ENCODE results near the gene CXCL9.

CXCL9 gene

DNA sequence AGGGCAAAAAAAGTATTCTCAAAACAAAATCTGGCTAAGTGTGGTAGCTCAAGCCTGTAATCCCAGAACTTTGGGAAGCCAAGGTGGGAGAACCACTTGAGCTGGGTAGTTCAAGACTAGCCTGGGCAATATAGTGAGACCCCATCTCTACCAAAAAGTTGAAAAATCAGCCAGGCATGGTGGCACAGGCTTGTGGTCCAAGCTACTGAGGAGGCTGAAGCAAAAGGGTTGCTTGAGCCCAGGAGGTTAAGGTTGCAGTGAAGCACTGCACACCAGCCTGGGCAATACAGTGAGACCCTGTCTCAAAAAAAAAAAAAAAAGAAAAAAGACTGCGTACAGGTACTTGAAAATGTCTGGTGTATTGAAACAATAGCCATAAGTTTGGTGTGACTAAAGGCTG is 14.8 kb downstream of the CXCL9 start:
- Histone ChIP-seq H3K9ac (ENCODE audit: low read length) (no peak overlapping the region), H3K36me3 (ENCODE audit: insufficient read depth, low read length) (0 out of 2 replicates have a peak, but pooled peaks cover 8% of the 10 kb centered on the region), H3K4me1 (ENCODE audit: insufficient read depth, low read length, severe bottlenecking) (peaks cover 15% of the 10 kb centered on the region), H3K4me2 (ENCODE audit: low read length) (no peak overlapping the region), H3K9me2 (ENCODE audit: low read depth, low read length) (no peaks in the 10 kb centered on the region), H2AFZ (ENCODE audit: low read length) (no peak overlapping the region), H3K27ac (ENCODE audit: low read depth, low read length, poor library complexity, severe bottlenecking) (no peak overlapping the region), H3K9me3 (ENCODE audit: low read length) (no peaks in the 10 kb centered on the region), H3F3A (ENCODE audit: insufficient read depth, low read length) (no peaks in the 10 kb centered on the region), H3K27me3 (ENCODE audit: insufficient read depth, low read length) (no peaks in the 10 kb centered on the region), H3K79me2 (ENCODE audit: insufficient read depth, low read length) (peaks cover 31% of the 10 kb centered on the region), H3K4me3 (ENCODE audit: low read depth, low read length, poor library complexity, severe bottlenecking) (no peak overlapping the region), H4K20me1 (ENCODE audit: insufficient read depth, low read length) (no peaks in the 10 kb centered on the region)
- TF ChIP-seq EZH2 (IDR thresholded peaks at IDR 0.05; ENCODE audit: borderline replicate concordance, low read length) (no peak), CTCF (IDR thresholded peaks at IDR 0.05; ENCODE audit: low read length) (no peak)

GRCh38 chr4:75989846-75990528 is 17.3 kb downstream of the CXCL9 start:
- H3K27ac ChIP-seq (ENCODE audit: low read depth, low read length, poor library complexity, severe bottlenecking), result no peak overlapping the region
- H4K20me1 ChIP-seq (ENCODE audit: insufficient read depth, low read length), result no peaks in the 10 kb centered on the region
- no peak for TF ChIP-seq EZH2 (IDR thresholded peaks at IDR 0.05; ENCODE audit: borderline replicate concordance, low read length)
- no peak for TF ChIP-seq CTCF (IDR thresholded peaks at IDR 0.05; ENCODE audit: low read length)
- H3K4me2 ChIP-seq (ENCODE audit: low read length), result peak overlapping the region; percentile 91
- H3K79me2 ChIP-seq (ENCODE audit: insufficient read depth, low read length), result peaks cover 55% of the 10 kb centered on the region
- no peaks in the 10 kb centered on the region for H3F3A ChIP-seq (ENCODE audit: insufficient read depth, low read length)
- H3K36me3 ChIP-seq (ENCODE audit: insufficient read depth, low read length), result 0 out of 2 replicates have a peak, but pooled peaks cover 16% of the 10 kb centered on the region
- H3K9me3 ChIP-seq (ENCODE audit: low read length), result no peaks in the 10 kb centered on the region
- peak overlapping the region; percentile 95 for H3K4me3 ChIP-seq (ENCODE audit: low read depth, low read length, poor library complexity, severe bottlenecking)
- H3K4me1 ChIP-seq (ENCODE audit: insufficient read depth, low read length, severe bottlenecking), result peaks cover 15% of the 10 kb centered on the region
- H2AFZ ChIP-seq (ENCODE audit: low read length), result no peak overlapping the region
- H3K9me2 ChIP-seq (ENCODE audit: low read depth, low read length), result no peaks in the 10 kb centered on the region
- H3K9ac ChIP-seq (ENCODE audit: low read length), result peak overlapping the region; percentile 95
- no peaks in the 10 kb centered on the region for H3K27me3 ChIP-seq (ENCODE audit: insufficient read depth, low read length)

GRCh38 chr4:75985116-75985515 is 22.2 kb downstream of the CXCL9 start:
- peaks cover 49% of the 10 kb centered on the region for H3K79me2 ChIP-seq (ENCODE audit: insufficient read depth, low read length)
- TF ChIP-seq EZH2 (IDR thresholded peaks at IDR 0.05; ENCODE audit: borderline replicate concordance, low read length) (no peak), CTCF (IDR thresholded peaks at IDR 0.05; ENCODE audit: low read length) (no peak)
- H3K36me3 ChIP-seq (ENCODE audit: insufficient read depth, low read length), result peaks cover 40% of the 10 kb centered on the region
- H2AFZ ChIP-seq (ENCODE audit: low read length), result no peak overlapping the region
- H3K9me3 ChIP-seq (ENCODE audit: low read length), result no peaks in the 10 kb centered on the region
- H3K9ac ChIP-seq (ENCODE audit: low read length), result no peak overlapping the region
- H3K27ac ChIP-seq (ENCODE audit: low read depth, low read length, poor library complexity, severe bottlenecking), result no peak overlapping the region
- H3K27me3 ChIP-seq (ENCODE audit: insufficient read depth, low read length), result no peaks in the 10 kb centered on the region
- H3F3A ChIP-seq (ENCODE audit: insufficient read depth, low read length), result no peaks in the 10 kb centered on the region
- H3K4me3 ChIP-seq (ENCODE audit: low read depth, low read length, poor library complexity, severe bottlenecking), result no peak overlapping the region
- no peaks in the 10 kb centered on the region for H4K20me1 ChIP-seq (ENCODE audit: insufficient read depth, low read length)
- peaks cover 15% of the 10 kb centered on the region for H3K4me1 ChIP-seq (ENCODE audit: insufficient read depth, low read length, severe bottlenecking)
- no peak overlapping the region for H3K4me2 ChIP-seq (ENCODE audit: low read length)
- H3K9me2 ChIP-seq (ENCODE audit: low read depth, low read length), result no peaks in the 10 kb centered on the region
